PC-9 (cell line): Measurements from ENCODE around the gene MYO5C.

Experiments
- EZH2 ChIP-seq: fragments of 200-600 bp; sonication (generic); IDR thresholded peaks from 2 replicates; pipeline ENCODE4 v1.8.0; 2017; ENCODE audit warnings: antibody characterized with exemption, low read depth
- TF ChIP-seq, protein P1 (sequence below): fragments of 200-600 bp; sonication (generic); conservative IDR thresholded peaks from 2 replicates; pipeline ENCODE4 v1.6.1; 2017; ENCODE audit warnings: mixed run types, antibody characterized with exemption, mild to moderate bottlenecking, moderate library complexity

- TF ChIP-seq, protein P1, sequence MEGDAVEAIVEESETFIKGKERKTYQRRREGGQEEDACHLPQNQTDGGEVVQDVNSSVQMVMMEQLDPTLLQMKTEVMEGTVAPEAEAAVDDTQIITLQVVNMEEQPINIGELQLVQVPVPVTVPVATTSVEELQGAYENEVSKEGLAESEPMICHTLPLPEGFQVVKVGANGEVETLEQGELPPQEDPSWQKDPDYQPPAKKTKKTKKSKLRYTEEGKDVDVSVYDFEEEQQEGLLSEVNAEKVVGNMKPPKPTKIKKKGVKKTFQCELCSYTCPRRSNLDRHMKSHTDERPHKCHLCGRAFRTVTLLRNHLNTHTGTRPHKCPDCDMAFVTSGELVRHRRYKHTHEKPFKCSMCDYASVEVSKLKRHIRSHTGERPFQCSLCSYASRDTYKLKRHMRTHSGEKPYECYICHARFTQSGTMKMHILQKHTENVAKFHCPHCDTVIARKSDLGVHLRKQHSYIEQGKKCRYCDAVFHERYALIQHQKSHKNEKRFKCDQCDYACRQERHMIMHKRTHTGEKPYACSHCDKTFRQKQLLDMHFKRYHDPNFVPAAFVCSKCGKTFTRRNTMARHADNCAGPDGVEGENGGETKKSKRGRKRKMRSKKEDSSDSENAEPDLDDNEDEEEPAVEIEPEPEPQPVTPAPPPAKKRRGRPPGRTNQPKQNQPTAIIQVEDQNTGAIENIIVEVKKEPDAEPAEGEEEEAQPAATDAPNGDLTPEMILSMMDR: no peak
- TF ChIP-seq EZH2: no peak
Observed at GRCh38 chr15:52179278-52180195, 116.1 kb downstream of the MYO5C start.
